IPS-NIHi7 (cell line): ENCODE results near the gene EIF3A.

Source experiments
- DNase-seq: peaks from one replicate; pipeline ENCODE4 v3.0.0; 2012; ENCODE audit warnings: mixed read lengths; ENCODE audit errors: extremely low spot score

The EIF3A gene

DNA sequence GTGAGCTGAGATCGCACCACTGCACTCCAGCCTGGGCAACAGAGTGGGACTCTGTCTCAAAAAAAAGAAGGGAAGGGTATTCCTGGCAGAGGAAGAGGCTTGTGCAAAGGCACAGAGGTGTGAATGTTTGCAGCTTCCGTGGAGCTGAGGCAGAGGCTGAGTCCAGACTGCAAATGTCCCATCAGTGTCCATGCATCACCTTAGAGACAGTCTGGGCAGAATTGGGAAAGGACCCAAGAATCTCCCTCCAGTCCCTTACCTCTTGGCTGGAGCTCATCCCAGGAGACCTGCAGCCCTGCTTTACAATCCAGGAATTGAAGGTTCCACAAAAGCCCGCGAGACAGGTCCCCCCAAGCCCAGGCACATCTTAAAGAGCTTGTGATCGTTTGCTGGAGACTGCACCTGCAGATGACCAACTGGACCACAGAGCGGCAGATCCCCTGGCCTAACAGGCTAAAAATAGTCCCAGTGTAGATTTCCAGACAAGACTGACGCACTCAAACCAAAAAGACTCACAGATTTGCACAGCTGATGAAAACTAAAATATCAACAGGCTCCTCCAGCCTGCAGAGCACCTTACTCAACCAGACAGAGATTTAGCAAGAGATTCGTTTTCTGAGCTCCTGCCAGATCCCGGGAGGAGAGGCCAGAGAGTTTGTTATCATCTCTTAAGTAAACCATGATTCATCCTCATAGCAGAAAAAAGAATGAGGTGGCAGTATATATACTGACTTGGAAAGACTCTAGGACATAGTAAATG, 74.0 kb downstream of the EIF3A start:
- no peak for DNase-seq

DNA sequence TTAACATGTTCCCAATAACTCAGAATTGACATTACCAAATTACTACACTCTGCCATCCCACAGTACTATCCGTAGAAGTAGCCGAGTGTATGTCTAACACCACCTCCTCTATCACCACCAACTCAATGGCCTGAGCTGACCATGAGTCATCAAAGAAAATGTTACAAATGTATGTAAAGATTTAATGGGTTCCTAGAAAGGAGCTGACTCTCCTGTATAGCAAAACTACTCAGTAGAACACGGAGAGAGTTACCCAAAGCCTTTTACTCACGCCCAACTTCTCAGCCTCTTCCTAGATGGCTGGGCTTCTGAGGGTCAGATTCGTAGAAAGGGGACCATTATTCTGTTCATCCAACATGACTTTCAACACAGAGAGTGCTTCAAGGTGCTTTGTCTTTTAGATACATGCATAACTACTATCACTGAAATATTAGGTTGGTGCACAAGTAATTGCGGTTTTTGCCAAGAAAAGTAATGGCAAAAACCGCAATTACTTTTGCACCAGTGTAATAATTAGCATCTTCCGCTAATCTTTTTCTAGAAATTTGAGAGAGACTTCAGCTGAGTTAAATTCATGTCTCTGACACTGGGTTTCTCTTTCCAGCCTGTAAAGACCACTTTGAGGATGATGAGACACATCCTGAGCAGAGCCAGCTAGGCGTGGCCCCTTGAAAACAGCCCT, 75.1 kb downstream of the EIF3A start:
- no peak for DNase-seq

DNA sequence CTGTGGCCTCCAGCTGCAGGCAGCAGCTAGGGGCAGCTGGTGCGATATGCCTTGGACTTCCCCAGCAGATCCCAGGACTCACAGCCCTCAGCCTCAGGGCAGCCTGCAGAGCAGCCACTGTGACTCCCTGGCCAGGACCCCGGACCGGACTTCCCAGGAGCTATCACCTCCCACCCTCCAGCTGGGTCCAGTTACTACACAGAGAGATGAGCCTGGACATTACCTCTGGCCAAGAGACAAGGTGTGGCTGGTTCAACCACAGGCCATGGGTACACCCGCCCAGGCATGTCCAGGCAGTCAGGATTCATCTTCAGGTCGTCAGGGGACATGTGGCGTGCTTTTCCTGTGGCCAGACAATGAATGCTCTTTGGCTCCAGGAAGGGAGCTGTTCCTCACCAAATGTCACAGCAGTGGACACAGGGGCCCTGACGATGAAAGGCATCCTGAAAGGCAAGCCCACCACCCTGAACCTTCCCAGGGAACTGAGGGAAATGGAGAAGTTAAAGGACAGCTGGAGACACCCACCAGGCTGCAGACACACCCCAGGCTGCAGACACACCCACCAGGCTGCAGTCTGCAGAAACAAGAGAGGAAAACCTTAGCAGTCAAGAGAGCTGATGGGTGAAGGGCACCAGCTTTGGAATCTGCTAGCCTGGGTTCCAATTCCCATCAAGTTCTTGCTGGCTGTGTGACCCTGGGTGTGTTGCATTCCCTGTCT, 76.9 kb downstream of the EIF3A start:
- DNase-seq, result no peak

DNA sequence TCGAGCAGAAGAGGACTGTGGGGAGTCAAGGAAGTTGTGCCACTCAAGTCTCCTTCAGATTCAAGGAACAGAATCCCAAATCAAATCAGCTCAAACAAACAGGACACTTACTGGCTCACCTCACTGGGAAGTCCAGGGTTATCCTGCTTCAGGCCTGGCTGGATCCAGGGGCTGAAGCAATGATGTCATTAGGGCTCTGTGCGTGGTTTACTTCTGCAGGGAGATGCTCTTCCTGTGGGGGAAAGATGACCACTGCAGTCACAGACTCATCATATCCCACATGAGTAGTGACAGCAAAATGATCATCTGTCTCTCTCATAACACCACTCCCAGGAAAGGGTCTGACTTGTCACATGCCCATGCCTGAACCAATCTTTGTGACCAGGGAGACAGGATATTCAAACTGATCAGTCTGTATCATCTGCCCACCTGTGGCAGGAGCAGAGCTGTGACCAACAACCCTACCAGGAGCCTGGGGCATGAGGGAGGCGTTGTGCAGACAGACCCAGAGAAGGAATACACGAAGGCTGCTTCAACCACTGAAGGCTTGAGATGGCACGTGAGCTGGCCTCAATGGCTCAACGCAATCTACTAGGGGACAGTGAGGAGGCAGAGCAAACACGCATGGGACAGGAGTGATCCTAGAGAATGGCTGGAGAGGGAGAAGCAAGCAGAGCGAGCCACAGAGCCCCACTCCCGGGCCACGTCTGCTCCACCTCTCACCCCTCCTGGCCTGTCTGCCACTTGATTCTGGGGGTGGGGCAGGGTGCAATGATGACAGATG, 78.7 kb downstream of the EIF3A start:
- DNase-seq, result no peak

DNA sequence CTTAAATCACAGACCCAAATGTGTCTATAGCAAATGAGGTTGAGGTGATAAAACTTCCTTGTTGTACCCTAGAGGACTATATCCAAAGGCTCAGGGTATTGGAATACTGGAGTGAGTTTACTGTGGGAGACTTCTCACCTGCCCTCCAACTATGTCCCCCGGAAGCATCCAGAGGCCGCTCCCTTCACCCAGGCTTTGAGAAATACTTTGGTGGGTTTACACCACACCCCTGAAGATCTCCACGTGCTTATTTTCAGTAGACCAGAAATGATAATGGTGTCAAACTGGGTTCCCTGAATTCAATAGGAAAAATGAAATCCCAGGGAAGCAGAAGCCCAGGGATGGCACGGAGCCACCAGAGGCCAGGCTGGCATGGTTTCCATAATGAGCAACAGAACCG, 82.4 kb downstream of the EIF3A start:
- no peak for DNase-seq

DNA sequence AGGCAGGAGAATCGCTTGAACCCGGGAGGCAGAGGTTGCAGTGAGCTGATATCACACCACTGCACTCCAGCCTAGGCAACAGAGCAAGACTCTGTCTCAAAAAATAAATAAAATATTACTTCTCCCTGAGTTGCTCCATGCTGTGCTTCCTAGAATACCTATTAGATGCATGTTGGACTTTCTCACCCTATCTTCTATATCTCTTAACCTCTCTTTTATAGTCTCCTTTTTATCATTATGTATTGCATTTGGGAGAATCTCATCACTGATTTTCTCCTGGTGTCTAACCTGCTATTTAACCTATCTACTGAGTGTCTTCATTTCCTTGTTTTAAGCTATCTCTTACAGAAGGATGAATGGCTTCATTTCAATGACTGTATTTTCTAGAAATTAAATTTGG, 83.2 kb downstream of the EIF3A start:
- DNase-seq, result no peak

DNA sequence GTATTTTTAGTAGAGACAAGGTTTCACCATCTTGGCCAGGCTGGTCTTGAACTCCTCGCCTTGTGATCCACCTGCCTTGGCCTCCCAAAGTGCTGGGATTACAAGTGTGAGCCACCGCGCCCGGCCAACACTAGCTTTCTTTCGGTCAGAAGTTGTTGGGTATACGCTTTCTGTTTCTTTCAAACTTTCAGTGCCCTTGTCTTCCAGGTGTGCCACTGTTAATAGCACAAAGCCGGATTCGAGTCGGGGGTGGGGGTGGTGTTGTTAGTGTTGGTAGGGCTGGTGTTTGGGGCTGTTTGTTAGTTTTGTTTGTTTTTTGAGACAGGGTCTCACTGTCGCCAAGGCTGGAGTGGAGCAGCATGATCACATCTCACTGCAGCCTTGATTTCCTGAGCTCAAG, 84.9 kb downstream of the EIF3A start:
- DNase-seq, result no peak

DNA sequence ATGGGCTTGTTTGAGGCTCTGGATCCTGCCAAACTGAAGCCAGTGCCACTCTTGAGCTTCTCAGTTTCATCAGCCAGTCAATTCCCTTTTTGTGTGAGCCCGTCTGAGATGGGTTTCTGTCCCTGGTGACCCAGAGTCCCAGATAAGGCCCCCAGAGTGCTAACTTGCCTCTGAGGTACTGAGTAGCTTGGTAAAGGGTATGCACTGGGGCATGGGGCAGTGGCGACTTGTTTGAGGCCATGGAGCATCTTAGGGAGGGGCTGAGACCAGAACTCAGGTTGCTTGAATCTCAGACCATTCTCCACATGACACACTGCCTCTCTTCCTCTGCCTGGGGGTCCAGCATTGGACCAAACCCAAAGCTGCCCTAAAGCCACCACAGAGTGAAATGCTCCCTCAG, 86.3 kb downstream of the EIF3A start:
- no peak for DNase-seq

DNA sequence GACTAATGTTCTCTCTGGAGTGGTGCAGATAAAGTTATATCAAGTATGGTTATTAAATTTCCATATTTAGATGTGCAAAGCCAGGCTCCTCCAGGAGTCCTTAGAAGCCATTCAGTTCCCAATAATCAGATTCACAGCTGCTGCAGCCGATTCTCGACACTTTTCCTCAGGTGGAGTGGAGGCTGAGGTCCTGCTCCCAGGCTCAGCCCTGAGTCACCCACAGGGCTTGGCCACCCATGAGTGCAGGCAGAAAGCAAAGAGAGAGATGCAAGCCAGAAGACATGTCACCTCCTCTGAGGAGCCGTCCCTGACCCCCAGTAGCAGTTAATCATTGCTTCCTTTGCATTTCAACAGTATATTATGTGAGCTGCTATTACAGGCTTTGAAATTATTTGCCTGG, 87.4 kb downstream of the EIF3A start:
- DNase-seq, result no peak

DNA sequence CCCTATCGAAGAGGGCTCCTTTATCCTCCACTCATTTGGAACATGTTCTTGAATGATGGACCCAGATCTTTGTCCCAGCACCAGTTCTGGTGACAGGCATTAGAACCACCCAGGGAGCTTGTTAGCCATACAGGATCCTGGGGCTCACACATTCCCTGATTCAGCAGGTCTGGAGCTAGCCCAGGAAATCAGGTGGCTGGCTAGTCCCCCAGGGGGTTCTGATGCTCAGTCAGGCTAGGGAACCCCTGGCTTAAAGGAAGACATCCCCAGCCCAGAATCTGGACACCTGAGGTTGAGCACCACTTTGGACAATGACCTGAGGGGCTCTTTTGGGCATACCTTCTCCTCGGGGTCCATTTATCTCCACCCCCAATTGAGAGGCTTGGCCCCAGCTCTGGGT, 88.1 kb downstream of the EIF3A start:
- no peak for DNase-seq

DNA sequence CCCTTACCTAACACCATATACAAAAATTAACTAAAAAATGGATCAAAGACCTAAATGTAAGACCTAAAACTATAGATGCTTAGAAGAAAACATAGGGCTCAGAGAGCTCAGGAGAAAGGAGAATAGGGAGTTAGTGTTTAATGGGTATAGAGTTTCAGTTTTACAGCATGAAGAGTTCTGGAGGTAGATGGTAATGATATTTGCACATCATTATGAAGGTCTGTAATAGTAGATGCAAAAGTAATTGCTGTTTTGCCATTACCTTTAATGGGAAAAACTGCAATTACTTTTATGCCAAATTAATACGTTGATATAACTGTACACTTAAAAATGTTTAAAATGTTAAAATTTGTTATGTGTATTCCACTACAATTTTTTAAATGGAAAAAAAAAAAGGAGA, 90.3 kb downstream of the EIF3A start:
- no peak for DNase-seq

DNA sequence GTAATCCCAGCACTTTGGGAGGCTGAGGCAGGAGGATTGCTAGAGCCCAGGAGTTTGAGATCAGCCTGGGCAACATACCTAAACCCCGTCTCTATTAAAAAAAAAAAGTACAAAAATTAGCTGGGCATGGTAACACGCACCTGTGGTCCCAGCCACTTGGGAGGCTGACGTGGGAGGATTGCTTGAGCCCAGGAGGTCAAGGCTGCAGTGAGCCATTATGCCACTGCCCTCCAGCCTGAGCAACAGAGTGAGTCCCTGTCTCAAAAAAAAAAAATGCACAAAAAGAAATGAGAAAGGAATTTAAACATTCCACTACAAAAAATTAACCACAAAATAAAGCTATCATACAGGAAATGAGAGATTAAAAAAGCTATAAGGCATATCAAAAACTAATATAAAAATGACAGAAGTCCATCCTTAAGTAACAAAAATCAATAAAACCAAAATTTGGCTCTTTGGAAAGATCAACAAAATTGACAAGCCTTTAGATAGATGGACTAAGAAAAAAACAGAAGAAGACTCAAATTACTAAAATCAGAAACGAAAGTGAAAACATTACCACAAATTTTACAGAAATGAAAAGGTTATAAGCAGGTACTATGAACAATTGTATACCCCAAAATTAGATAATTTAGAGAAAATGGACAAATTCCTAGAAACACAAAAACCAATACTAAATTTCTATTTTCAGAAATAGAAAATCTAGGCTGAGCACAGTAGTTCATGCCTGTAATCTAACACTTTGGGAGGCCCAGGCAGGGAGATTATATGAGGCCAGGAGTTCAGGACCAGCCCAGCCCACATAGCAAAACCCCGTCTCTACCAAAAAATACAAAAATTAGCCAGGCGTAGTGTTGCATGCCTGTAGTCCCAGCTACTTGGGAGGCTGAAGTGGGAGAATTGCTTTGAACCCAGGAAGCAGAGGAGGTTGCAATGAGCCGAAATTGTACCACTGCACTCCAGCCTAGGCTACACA, 93.5 kb downstream of the EIF3A start:
- DNase-seq, result no peak

DNA sequence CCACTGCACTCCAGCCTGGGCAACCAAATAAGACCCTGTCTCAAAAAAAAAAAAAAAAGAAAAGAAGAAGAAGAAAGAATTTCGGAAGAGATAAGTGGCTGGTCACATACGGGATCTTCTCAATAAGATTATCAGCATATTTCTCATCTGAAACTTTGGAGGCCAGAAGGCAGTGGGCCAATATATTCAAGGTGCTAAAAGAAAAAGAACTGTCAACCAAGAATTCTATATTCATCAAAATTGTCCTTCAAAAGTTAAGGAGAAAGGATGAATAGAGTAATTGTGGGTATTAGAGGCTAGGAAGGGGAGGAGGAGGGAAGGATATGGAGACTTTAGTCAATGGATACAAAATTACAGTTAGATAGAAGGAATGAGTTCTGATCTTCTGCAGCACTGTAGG, 95.0 kb downstream of the EIF3A start:
- no peak for DNase-seq
